ENCODE measurements around the gene ATP6V0E2. TPM values are rescaled to one million over a fixed set of nuclear protein-coding genes. Genes with fewer than 3 reads are reported as not detected.

ATP6V0E2 gene
- total RNA-seq, 1 experiment from 2014 or later, result 25.5 TPM

GRCh38 chr7:149873970-149874643 is 338 bp downstream of the ATP6V0E2 start:
- CTCF ChIA-PET, result no interaction called here
- Histone ChIP-seq H2AFZ (ENCODE audit: low read depth, low read length, poor library complexity, severe bottlenecking) (no peak overlapping the region), H3K79me2 (ENCODE audit: insufficient read depth, low read length) (no peaks in the 10 kb centered on the region), H3K4me3 (replicated peaks in 1 of 2; ENCODE audit: low read depth in 1 of 2, low read length in 2 of 2) (peak overlapping the region; percentile 61 to 81), H3K4me2 (ENCODE audit: low read length) (peak overlapping the region; percentile 96), H3K9me2 (ENCODE audit: insufficient read depth) (no peaks in the 10 kb centered on the region), H3K9ac (ENCODE audit: low read length) (peak overlapping the region; percentile 75), H4K20me1 (ENCODE audit: insufficient read depth) (no peaks in the 10 kb centered on the region), H3K36me3 (ENCODE audit: control insufficient read depth in 1 of 2, insufficient read depth in 2 of 2, low read length in 2 of 2) (no peaks in the 10 kb centered on the region), H3K4me1 (ENCODE audit: control insufficient read depth in 1 of 2, insufficient read depth in 2 of 2, low read length in 2 of 2) (peaks cover 9 to 25% of the 10 kb centered on the region in 2 experiments; a peak in 3 of 4 replicates), H3K27me3 (ENCODE audit: insufficient read depth, low read length) (no peaks in the 10 kb centered on the region), H3K9me3 (ENCODE audit: control insufficient read depth in 1 of 2, insufficient read depth in 1 of 2, low read depth in 1 of 2, low read length in 2 of 2) (no peaks in the 10 kb centered on the region), H3K27ac (ENCODE audit: low read depth, low read length) (no peak overlapping the region; the same call in 1 of the 2 replicates)
- DNase-seq (ENCODE audit: low read depth, low spot score), result no peak
- no peak for TF ChIP-seq EGR1 (IDR thresholded peaks at IDR 0.05; ENCODE audit: low read depth)
- TF ChIP-seq CEBPB (IDR thresholded peaks at IDR 0.05; ENCODE audit: low read depth), result no peak
- TF ChIP-seq POLR2AphosphoS5 (IDR thresholded peaks at IDR 0.05; ENCODE audit: low read depth, low read length), result peak; percentile 46
- TF ChIP-seq POLR2A (IDR thresholded peaks at IDR 0.05; ENCODE audit: borderline replicate concordance, extremely low read depth, insufficient read depth, insufficient read length), result peak; percentile 17
- TF ChIP-seq ZFX (IDR thresholded peaks at IDR 0.05), result 0 out of 2 replicates have a peak, but pooled peaks have one; percentile 22
- POLR2A ChIA-PET, result no interaction called here
- intact Hi-C loops (cut with micrococcal nuclease), result loop anchor here (2.0 kb wide), 1 partner anchor 35 kb away; the partner anchor contains the start of gene ZNF862
- no TSS peak for BruUV-seq (replicated peaks)
- peak; percentile 31; the same call in 1 of the 2 replicates for ATAC-seq
- RAD21 ChIA-PET (ENCODE audit: low non-redundant PET in 1 of 2, low total read pairs in 2 of 2, uncharacterized antibody in 2 of 2, unreplicated experiment in 2 of 2), result no interaction called here

- no peak for TF ChIP-seq POLR2AphosphoS5 (IDR thresholded peaks at IDR 0.05; ENCODE audit: low read depth, low read length)
- no peak for TF ChIP-seq ZBTB33 (IDR thresholded peaks at IDR 0.05; ENCODE audit: extremely low read depth, insufficient replicate concordance, low read length)
- no peak for TF ChIP-seq ZFX (IDR thresholded peaks at IDR 0.05)
- no peak for TF ChIP-seq RAD21 (IDR thresholded peaks at IDR 0.05; ENCODE audit: low read depth)
- TF ChIP-seq SP1 (IDR thresholded peaks at IDR 0.05; ENCODE audit: low read depth), result no peak
- H3K27ac ChIP-seq (ENCODE audit: low read depth, low read length), result no peak overlapping the region
- no peaks in the 10 kb centered on the region for H3K9me3 ChIP-seq (ENCODE audit: control insufficient read depth in 1 of 2, insufficient read depth in 1 of 2, low read depth in 1 of 2, low read length in 2 of 2)
- no peak for DNase-seq (ENCODE audit: low read depth, low spot score)
- H3K36me3 ChIP-seq (ENCODE audit: control insufficient read depth in 1 of 2, insufficient read depth in 2 of 2, low read length in 2 of 2), result no peaks in the 10 kb centered on the region
- H2AFZ ChIP-seq (ENCODE audit: low read depth, low read length, poor library complexity, severe bottlenecking), result no peak overlapping the region
- H3K4me1 ChIP-seq (ENCODE audit: control insufficient read depth in 1 of 2, insufficient read depth in 2 of 2, low read length in 2 of 2), result peaks cover 9 to 25% of the 10 kb centered on the region in 2 experiments; a peak in 3 of 4 replicates
- H3K9me2 ChIP-seq (ENCODE audit: insufficient read depth), result no peaks in the 10 kb centered on the region
- BruUV-seq (replicated peaks), result TSS peak; percentile 37
- ATAC-seq, result no peak
- peak overlapping the region; percentile 96 for H3K4me2 ChIP-seq (ENCODE audit: low read length)
- ChIA-PET CTCF (no interaction called here), POLR2A (no interaction called here), RAD21 (ENCODE audit: low non-redundant PET in 1 of 2, low total read pairs in 2 of 2, uncharacterized antibody in 2 of 2, unreplicated experiment in 2 of 2) (no interaction called here)
- no peaks in the 10 kb centered on the region for H4K20me1 ChIP-seq (ENCODE audit: insufficient read depth)
- H3K9ac ChIP-seq (ENCODE audit: low read length), result peak overlapping the region; percentile 75; the same call in 1 of the 2 replicates
- intact Hi-C loops (cut with micrococcal nuclease), result no loop called here
- no peaks in the 10 kb centered on the region for H3K79me2 ChIP-seq (ENCODE audit: insufficient read depth, low read length)
- peak overlapping the region; percentile 61 to 81 for H3K4me3 ChIP-seq (replicated peaks in 1 of 2; ENCODE audit: low read depth in 1 of 2, low read length in 2 of 2)
- no peaks in the 10 kb centered on the region for H3K27me3 ChIP-seq (ENCODE audit: insufficient read depth, low read length)
Measured at GRCh38 chr7:149874644-149875028, 867 bp downstream of the ATP6V0E2 start.
